Endothelial cell (in vitro differentiated cells): Measurements from ENCODE around the gene NPS. TPM values are rescaled to one million over a fixed set of nuclear protein-coding genes. Genes with fewer than 3 reads are reported as not detected.

Experiments
- DNase-seq: peaks from one replicate; pipeline ENCODE4 v3.0.0; 2021; ENCODE audit warnings: low spot score
- H3K27ac Mint-ChIP-seq: one replicate; pipeline ENCODE4 v1.8.0; 2021; ENCODE audit warnings: mixed read lengths, inconsistent platforms; ENCODE audit not compliant: unreplicated experiment
- H3K27me3 Mint-ChIP-seq: one replicate; pipeline ENCODE4 v1.8.0; 2021; ENCODE audit warnings: mild to moderate bottlenecking, moderate library complexity, mixed read lengths, inconsistent platforms; ENCODE audit not compliant: unreplicated experiment
- H3K36me3 Mint-ChIP-seq: one replicate; pipeline ENCODE4 v1.8.0; 2021; ENCODE audit warnings: mild to moderate bottlenecking, low read depth, mixed read lengths, inconsistent platforms; ENCODE audit not compliant: unreplicated experiment
- H3K4me1 Mint-ChIP-seq: one replicate; pipeline ENCODE4 v1.8.0; 2021; ENCODE audit warnings: mild to moderate bottlenecking, mixed read lengths, inconsistent platforms; ENCODE audit not compliant: unreplicated experiment
- H3K4me3 Mint-ChIP-seq: one replicate; pipeline ENCODE4 v1.8.0; 2021; ENCODE audit warnings: mild to moderate bottlenecking, mixed read lengths, inconsistent platforms; ENCODE audit not compliant: unreplicated experiment
- H3K9me3 Mint-ChIP-seq: one replicate; pipeline ENCODE4 v1.8.0; 2021; ENCODE audit warnings: mixed read lengths, inconsistent platforms; ENCODE audit not compliant: unreplicated experiment
- CTCF ChIP-seq: fragments of 200-600 bp; sonication (generic); IDR thresholded peaks from one replicate; pipeline ENCODE4 v1.5.0; 2021; ENCODE audit warnings: antibody characterized with exemption; ENCODE audit not compliant: unreplicated experiment
- long read RNA-seq: library from polyadenylated mRNA; unstranded; transcript quantifications from one replicate; pipeline ENCODE4 v2.0.0, GENCODE V29; 2020; ENCODE audit not compliant: unreplicated experiment
- total RNA-seq: library from RNA; stranded (reverse); fragmentation: NEBNext Ultra II Directional; extraction: Animal tissue kit (Norgen Biotek cat#: 25700); gene quantifications from one replicate; pipeline ENCODE4 v1.2.1, GENCODE V29; 2021; ENCODE audit not compliant: unreplicated experiment

Gene NPS
- total RNA-seq: not detected
- long read RNA-seq: 0 reads

- no peaks in the 10 kb centered on the region for H3K9me3 Mint-ChIP-seq
Measured at GRCh38 chr10:127549009-127549408, at the start of gene NPS. Gene NPS, plus strand, starts transcription at chr10:127549309. Its CDS starts 60 bp downstream, at chr10:127549369.

GRCh38 chr10:127500127-127500526, 49.0 kb upstream of the NPS start:
- Mint-ChIP-seq H3K27me3 (no peaks in the 10 kb centered on the region), H3K27ac (no peak overlapping the region), H3K4me1 (no peaks in the 10 kb centered on the region), H3K36me3 (no peaks in the 10 kb centered on the region), H3K4me3 (no peak overlapping the region), H3K9me3 (no peaks in the 10 kb centered on the region)
- no peak for TF ChIP-seq CTCF
- DNase-seq: no peak

More at GRCh38 chr10:127549009-127549408, at the start of gene NPS:
- no peak for DNase-seq
- TF ChIP-seq CTCF: no peak
- no peaks in the 10 kb centered on the region for H3K36me3 Mint-ChIP-seq
- no peak within 1 kb of the TSS for H3K4me3 Mint-ChIP-seq
- peaks cover 3% of the 10 kb centered on the region for H3K4me1 Mint-ChIP-seq
- peaks cover 1% of the 10 kb centered on the region for H3K27me3 Mint-ChIP-seq
- H3K27ac Mint-ChIP-seq: no peak within 1 kb of the TSS

GRCh38 chr10:127506094-127506493, 43.0 kb upstream of the NPS start:
- Mint-ChIP-seq H3K9me3 (no peaks in the 10 kb centered on the region), H3K4me1 (no peaks in the 10 kb centered on the region), H3K4me3 (no peak overlapping the region), H3K36me3 (no peaks in the 10 kb centered on the region), H3K27me3 (no peaks in the 10 kb centered on the region), H3K27ac (no peak overlapping the region)
- DNase-seq: no peak
- no peak for TF ChIP-seq CTCF

- Mint-ChIP-seq H3K9me3 (no peaks in the 10 kb centered on the region), H3K4me1 (peaks cover 3% of the 10 kb centered on the region), H3K36me3 (no peaks in the 10 kb centered on the region), H3K27ac (no peak overlapping the region), H3K27me3 (no peaks in the 10 kb centered on the region), H3K4me3 (no peak overlapping the region)
- DNase-seq: no peak
- no peak for TF ChIP-seq CTCF
Measured at GRCh38 chr10:127522298-127522697, 26.8 kb upstream of the NPS start.

GRCh38 chr10:127523476-127523875, 25.6 kb upstream of the NPS start:
- Mint-ChIP-seq H3K36me3 (no peaks in the 10 kb centered on the region), H3K4me1 (peaks cover 10% of the 10 kb centered on the region), H3K4me3 (no peak overlapping the region), H3K27me3 (no peaks in the 10 kb centered on the region), H3K9me3 (no peaks in the 10 kb centered on the region), H3K27ac (no peak overlapping the region)
- TF ChIP-seq CTCF: no peak
- no peak for DNase-seq
